Cardiac muscle cell (in vitro differentiated cells and primary cell): ENCODE results near the gene FRMD4B. TPM values are rescaled to one million over a fixed set of nuclear protein-coding genes. Genes with fewer than 3 reads are reported as not detected.
A peak's percentile ranks its signal among the peaks of the same experiment; 100 is the strongest.
"Not testable (repeated sequence)": the region's sequence is repeated elsewhere in the genome, so short reads cannot be mapped to it uniquely, and the experiment has no call there.

Experiments used
- DNase-seq, 2 donors: peaks; one replicate each; pipeline versions ENCODE4 v3.0.0 to v3.0.0-alpha.2; 2010 to 2017; ENCODE audit warnings: low read depth in 1 of 2, low spot score in 1 of 2
- H3K27ac ChIP-seq: fragments of 200-600 bp; sonication (generic); 2 replicates; pipeline ENCODE4 v1.5.1; 2016
- H3K27me3 ChIP-seq: fragments of 200-600 bp; sonication (generic); 2 replicates; pipeline ENCODE4 v1.6.0; 2016; ENCODE audit warnings: control low read depth
- H3K36me3 ChIP-seq: fragments of 200-600 bp; sonication (generic); 2 replicates; pipeline ENCODE4 v1.5.1; 2016; ENCODE audit warnings: control low read depth
- H3K4me1 ChIP-seq: fragments of 200-600 bp; sonication (generic); 2 replicates; pipeline ENCODE4 v1.8.1; 2017; ENCODE audit warnings: low read depth, mild to moderate bottlenecking, mixed run types
- H3K4me3 ChIP-seq: fragments of 200-600 bp; sonication (generic); 2 replicates; pipeline ENCODE4 v1.5.1; 2016; ENCODE audit warnings: mild to moderate bottlenecking
- H3K9me3 ChIP-seq: fragments of 200-600 bp; sonication (generic); 2 replicates; pipeline ENCODE4 v1.5.1; 2017; ENCODE audit warnings: low read depth, mild to moderate bottlenecking, control low read depth
- polyA plus RNA-seq: library from polyadenylated mRNA; unstranded; fragments of >200 nt; fragmentation: Nextera tagmentation; extraction: Ambion mirVana; gene quantifications from 2 replicates; pipeline ENCODE4 v1.2.1, GENCODE V29; 2016
- total RNA-seq: library from RNA; depleted of rRNA; stranded (reverse); fragments of >200 nt; gene quantifications from 2 replicates; pipeline ENCODE4 v1.2.3, GENCODE V29; 2016
- TF ChIP-seq, protein P1 (sequence below): IDR thresholded peaks from 2 replicates; pipeline ENCODE4 v1.5.1; 2012; ENCODE audit warnings: low read depth, mild to moderate bottlenecking, low read length

FRMD4B gene
- total and polyA plus RNA-seq, 2 experiments from 2014 or later: 38.6 to 78.7 TPM

DNA sequence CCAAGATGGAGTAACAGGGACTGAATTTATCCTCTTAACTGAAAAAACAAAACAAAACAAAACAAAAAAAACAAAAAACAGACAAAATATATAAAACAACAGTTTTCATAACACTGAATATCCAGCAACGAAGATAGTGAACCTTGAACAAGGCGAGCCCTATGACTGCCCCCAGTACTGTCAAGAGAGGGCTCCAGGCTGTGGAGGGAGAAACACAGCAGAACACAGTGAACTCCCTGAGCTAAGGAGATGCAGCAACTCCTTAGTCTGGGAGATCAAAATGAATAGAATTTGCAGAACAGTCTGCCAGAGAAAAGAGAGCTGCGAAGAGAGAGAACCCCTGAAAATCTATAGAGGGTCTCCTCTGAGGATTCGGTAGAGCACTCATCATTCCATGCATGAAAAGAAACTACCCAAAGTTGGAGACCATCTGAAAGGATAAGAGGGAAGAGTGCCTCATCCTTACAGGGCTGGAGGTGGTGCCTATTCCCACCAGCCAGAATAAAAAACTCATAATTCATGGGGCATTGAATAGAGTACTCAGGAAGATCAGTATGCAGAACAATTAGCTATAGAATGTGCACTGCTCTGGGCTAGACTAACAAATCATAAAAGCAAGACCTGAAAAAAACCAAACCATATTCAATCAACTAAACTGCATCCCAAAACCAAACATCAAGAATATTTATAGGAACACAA lies 101.8 kb downstream of the FRMD4B start:
- Histone ChIP-seq H3K36me3 (peaks cover 3% of the 10 kb centered on the region), H3K27me3 (no peaks in the 10 kb centered on the region), H3K4me1 (peaks cover 24% of the 10 kb centered on the region), H3K4me3 (no peak overlapping the region), H3K9me3 (no peaks in the 10 kb centered on the region), H3K27ac (no peak overlapping the region)
- DNase-seq: no peak
- TF ChIP-seq, protein P1, sequence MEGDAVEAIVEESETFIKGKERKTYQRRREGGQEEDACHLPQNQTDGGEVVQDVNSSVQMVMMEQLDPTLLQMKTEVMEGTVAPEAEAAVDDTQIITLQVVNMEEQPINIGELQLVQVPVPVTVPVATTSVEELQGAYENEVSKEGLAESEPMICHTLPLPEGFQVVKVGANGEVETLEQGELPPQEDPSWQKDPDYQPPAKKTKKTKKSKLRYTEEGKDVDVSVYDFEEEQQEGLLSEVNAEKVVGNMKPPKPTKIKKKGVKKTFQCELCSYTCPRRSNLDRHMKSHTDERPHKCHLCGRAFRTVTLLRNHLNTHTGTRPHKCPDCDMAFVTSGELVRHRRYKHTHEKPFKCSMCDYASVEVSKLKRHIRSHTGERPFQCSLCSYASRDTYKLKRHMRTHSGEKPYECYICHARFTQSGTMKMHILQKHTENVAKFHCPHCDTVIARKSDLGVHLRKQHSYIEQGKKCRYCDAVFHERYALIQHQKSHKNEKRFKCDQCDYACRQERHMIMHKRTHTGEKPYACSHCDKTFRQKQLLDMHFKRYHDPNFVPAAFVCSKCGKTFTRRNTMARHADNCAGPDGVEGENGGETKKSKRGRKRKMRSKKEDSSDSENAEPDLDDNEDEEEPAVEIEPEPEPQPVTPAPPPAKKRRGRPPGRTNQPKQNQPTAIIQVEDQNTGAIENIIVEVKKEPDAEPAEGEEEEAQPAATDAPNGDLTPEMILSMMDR: no peak

DNA sequence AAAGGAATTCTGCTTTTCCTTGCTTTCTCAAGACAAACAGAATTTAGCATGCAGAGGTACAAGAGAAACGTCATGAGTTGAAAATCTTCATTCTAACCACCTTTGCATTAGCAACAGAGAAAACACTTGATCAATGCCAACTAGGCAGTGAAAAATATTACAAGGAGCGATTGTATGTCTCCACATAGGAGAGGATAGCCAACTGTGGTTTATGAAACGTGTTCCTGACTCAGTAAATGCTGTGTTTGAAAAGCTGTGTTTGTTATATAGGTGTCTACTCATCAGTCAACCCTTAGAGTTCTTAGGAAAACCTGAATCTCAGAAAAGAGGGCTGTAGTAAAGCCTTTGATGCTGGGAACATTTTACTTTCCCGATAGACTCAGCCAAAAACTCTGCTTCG lies 102.4 kb downstream of the FRMD4B start:
- TF ChIP-seq, protein P1: no peak
- H3K9me3 ChIP-seq: no peaks in the 10 kb centered on the region
- DNase-seq: no peak
- H3K4me3 ChIP-seq: no peak overlapping the region
- peaks cover 19% of the 10 kb centered on the region for H3K4me1 ChIP-seq
- H3K36me3 ChIP-seq: peaks cover 3% of the 10 kb centered on the region
- H3K27ac ChIP-seq: no peak overlapping the region
- H3K27me3 ChIP-seq: no peaks in the 10 kb centered on the region

DNA sequence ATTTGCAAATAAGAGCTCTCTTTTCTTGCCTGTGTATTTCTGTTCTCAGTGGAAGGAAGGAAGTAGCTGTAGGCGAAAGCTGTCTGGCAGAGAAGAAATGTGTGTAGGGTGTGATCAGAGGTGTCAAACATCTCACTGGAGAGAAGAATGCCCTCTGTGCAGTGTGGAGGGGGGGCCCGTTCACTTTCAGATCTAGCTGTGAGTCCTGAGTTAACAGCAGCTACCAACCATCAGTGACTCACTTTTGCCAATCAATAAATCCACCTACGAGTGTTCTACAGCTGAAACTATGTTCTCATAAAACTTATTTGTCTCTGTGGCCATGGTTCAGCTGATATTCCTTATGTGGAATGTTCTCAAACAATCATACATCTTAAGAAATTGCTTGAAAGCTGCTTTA lies 103.7 kb downstream of the FRMD4B start:
- no peak overlapping the region for H3K27ac ChIP-seq
- TF ChIP-seq, protein P1: no peak

DNA sequence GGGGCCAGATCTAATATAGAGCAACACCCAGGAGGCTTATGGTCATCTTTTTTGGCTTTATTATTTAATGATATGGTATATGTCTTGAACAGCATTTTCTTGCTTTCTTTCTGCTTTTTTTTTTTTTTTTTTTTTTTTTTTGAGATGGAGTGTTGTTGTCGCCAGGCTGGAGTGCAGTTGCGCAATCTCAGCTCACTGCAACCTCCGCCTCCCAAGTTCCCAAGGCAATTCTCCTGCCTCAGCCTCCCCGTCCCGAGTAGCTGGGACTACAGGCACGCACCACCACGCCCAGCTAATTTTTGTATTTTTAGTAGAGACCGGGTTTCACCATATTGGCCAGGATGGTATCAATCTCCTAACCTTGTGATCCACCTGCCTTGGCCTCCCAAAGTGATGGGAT lies 108.5 kb downstream of the FRMD4B start:
- not testable (repeated sequence) for H3K27ac ChIP-seq, H3K36me3 ChIP-seq, H3K9me3 ChIP-seq, H3K4me3 ChIP-seq, DNase-seq, H3K27me3 ChIP-seq
- peaks cover 15% of the 10 kb centered on the region for H3K4me1 ChIP-seq

More for the DNA sequence above, 103.7 kb downstream of the FRMD4B start:
- Histone ChIP-seq H3K36me3 (peaks cover 3% of the 10 kb centered on the region), H3K4me3 (no peak overlapping the region), H3K4me1 (peaks cover 6% of the 10 kb centered on the region), H3K27me3 (no peaks in the 10 kb centered on the region), H3K9me3 (no peaks in the 10 kb centered on the region)
- DNase-seq: no peak

DNA sequence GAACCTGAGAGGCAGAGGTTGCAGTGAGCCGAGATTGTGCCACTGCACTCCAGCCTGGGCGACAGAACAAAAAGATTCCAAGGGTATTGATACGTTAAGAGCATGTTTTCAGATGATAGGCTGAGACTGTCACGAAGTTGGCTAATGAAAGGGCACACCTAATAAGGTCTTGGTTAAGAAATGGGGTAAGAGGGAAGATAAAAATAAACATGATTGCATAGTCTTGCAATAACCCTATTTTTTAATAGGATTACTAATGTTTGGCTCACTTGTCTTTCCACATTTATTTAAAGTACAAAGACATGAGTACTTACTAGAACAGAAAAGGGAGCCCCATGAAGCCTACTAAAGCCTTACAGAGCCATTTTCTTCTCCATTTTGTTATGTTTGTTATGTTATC lies 109.0 kb downstream of the FRMD4B start:
- Histone ChIP-seq H3K4me3 (no peak overlapping the region), H3K9me3 (no peaks in the 10 kb centered on the region), H3K4me1 (peaks cover 12% of the 10 kb centered on the region), H3K27ac (peak overlapping the region; percentile 3), H3K36me3 (no peaks in the 10 kb centered on the region), H3K27me3 (no peaks in the 10 kb centered on the region)
- TF ChIP-seq, protein P1: no peak
- no peak for DNase-seq

DNA sequence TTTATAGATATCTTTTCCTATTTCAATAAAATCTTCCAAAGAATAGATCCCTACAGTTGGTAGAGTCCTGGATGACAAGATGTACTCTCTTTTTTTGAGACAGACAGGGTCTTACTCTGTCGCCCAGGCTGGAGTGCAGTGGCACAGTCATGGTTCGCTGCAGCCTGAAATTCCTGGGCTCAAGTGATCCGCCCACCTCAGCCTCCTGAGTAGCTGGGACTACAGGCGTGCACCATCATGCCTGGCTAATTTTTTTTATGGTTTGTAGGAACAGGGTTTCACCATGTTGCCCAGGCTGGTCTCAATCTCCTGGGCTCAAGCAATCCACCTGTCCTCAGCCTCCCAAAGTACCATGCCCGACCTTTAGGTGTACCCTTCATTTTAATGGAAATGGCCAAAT lies 109.7 kb downstream of the FRMD4B start:
- H3K36me3 ChIP-seq, H3K4me3 ChIP-seq, H3K27me3 ChIP-seq, H3K9me3 ChIP-seq, H3K27ac ChIP-seq, DNase-seq: not testable (repeated sequence)
- H3K4me1 ChIP-seq: peaks cover 10% of the 10 kb centered on the region
